DOHH2 (cell line): ENCODE data around the gene TGFBR2.

Experiments
- CTCF ChIP-seq: fragments of 200-600 bp; sonication (generic); IDR thresholded peaks from one replicate; pipeline ENCODE4 v1.5.1; 2014; ENCODE audit warnings: antibody characterized with exemption, mild to moderate bottlenecking, low read depth, low read length; ENCODE audit not compliant: poor library complexity, severe bottlenecking
- EZH2phosphoT487 ChIP-seq: fragments of 200-600 bp; sonication (generic); IDR thresholded peaks from 2 replicates; pipeline ENCODE4 v1.6.1; 2017; ENCODE audit warnings: borderline replicate concordance, mild to moderate bottlenecking, antibody characterized with exemption, low read length, moderate library complexity, mixed read lengths

- TF ChIP-seq EZH2phosphoT487, result no peak
- no peak for TF ChIP-seq CTCF
Measured at GRCh38 chr3:30625541-30626438, 19.4 kb downstream of the TGFBR2 start.
